ENCODE measurements around the gene BOC. TPM values are rescaled to one million over a fixed set of nuclear protein-coding genes. Genes with fewer than 3 reads are reported as not detected.

BOC gene
- total and polyA plus RNA-seq, 2 donors from 2014 or later, result 6.1 to 22.2 TPM

DNA sequence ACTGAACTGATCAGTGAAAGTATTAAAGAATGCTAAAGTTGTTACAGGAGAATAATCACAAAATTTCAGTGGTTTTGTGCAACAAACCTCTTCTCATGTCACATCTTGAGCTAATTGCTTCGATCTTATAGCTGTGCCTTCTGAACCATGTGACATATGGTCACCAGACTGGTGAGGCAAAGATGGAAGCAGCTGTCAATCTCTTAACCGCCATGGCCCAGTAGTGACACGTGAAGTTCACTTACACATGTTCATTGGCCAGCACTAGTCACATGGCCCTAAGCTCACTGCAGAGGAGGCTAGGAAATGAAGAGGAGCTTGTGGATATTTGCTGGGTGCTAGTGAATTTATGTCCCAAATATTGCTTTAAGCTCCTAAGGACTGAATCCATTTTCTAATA lies 32.5 kb downstream of the BOC start:
- no peak overlapping the region for H3K27ac ChIP-seq (ENCODE audit: low read depth in 2 of 2, low read length in 2 of 2)

DNA sequence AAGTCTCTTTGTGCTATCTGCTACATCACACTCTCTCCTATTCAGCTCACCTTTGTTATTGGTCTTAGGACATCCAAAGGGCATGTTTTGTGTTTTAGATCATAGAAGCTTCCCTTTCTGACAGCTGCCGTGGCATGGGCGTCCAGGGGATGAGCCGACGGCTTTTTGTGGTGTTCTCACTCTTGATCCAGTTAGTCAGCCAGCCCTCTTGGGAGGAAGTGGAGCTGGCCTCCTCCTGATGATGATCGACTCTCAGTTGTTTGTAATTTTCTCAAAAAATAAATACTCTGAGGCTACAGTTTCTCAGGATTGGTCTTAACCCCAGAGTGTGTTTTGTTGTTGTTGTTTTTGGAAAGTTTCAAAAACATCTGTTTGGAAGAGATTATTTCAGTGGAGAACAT lies 34.4 kb downstream of the BOC start:
- H3K9me3 ChIP-seq (ENCODE audit: control insufficient read depth in 2 of 3, insufficient read depth in 1 of 3, low read length in 3 of 3), result no peaks in the 10 kb centered on the region
- peak overlapping the region; percentile 10 to 24 for H3K27ac ChIP-seq (ENCODE audit: low read depth in 2 of 2, low read length in 2 of 2)
- no peak overlapping the region for H3K9ac ChIP-seq (ENCODE audit: low read length in 3 of 3)
- intact Hi-C loops (cut with DNase I), result no loop called here
- H3K36me3 ChIP-seq (ENCODE audit: control insufficient read depth in 2 of 3, insufficient read depth in 3 of 3, low read length in 3 of 3), result peaks cover 0 to 5% (median 0%) of the 10 kb centered on the region in 3 donors
- DNase-seq, result no peak
- no peak overlapping the region for H3K4me3 ChIP-seq (ENCODE audit: low read length in 3 of 3)
- TF ChIP-seq, protein P1, sequence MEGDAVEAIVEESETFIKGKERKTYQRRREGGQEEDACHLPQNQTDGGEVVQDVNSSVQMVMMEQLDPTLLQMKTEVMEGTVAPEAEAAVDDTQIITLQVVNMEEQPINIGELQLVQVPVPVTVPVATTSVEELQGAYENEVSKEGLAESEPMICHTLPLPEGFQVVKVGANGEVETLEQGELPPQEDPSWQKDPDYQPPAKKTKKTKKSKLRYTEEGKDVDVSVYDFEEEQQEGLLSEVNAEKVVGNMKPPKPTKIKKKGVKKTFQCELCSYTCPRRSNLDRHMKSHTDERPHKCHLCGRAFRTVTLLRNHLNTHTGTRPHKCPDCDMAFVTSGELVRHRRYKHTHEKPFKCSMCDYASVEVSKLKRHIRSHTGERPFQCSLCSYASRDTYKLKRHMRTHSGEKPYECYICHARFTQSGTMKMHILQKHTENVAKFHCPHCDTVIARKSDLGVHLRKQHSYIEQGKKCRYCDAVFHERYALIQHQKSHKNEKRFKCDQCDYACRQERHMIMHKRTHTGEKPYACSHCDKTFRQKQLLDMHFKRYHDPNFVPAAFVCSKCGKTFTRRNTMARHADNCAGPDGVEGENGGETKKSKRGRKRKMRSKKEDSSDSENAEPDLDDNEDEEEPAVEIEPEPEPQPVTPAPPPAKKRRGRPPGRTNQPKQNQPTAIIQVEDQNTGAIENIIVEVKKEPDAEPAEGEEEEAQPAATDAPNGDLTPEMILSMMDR (IDR thresholded peaks at IDR 0.05; ENCODE audit: borderline replicate concordance, extremely low read depth, insufficient read depth), result no peak
- no peak for FAIRE-seq
- no peaks in the 10 kb centered on the region for H3K27me3 ChIP-seq (ENCODE audit: control insufficient read depth, insufficient read depth, low read length)
- H3K4me1 ChIP-seq (ENCODE audit: control insufficient read depth in 2 of 3, insufficient read depth in 2 of 3, low read depth in 1 of 3, low read length in 3 of 3), result peaks cover 0 to 15% (median 2%) of the 10 kb centered on the region in 3 donors

More for the DNA sequence above, 32.5 kb downstream of the BOC start:
- TF ChIP-seq, protein P1 (IDR thresholded peaks at IDR 0.05; ENCODE audit: borderline replicate concordance, extremely low read depth, insufficient read depth), result no peak
- H3K4me1 ChIP-seq (ENCODE audit: control insufficient read depth in 2 of 3, insufficient read depth in 2 of 3, low read depth in 1 of 3, low read length in 3 of 3), result peaks cover 0 to 15% (median 2%) of the 10 kb centered on the region in 3 donors
- DNase-seq (no peak), FAIRE-seq (no peak)
- H3K27me3 ChIP-seq (ENCODE audit: control insufficient read depth, insufficient read depth, low read length), result no peaks in the 10 kb centered on the region
- H3K9me3 ChIP-seq (ENCODE audit: control insufficient read depth in 2 of 3, insufficient read depth in 1 of 3, low read length in 3 of 3), result no peaks in the 10 kb centered on the region
- H3K4me3 ChIP-seq (ENCODE audit: low read length in 3 of 3), result no peak overlapping the region
- H3K36me3 ChIP-seq (ENCODE audit: control insufficient read depth in 2 of 3, insufficient read depth in 3 of 3, low read length in 3 of 3), result no peaks in the 10 kb centered on the region
- no peak overlapping the region for H3K9ac ChIP-seq (ENCODE audit: low read length in 3 of 3)
- intact Hi-C loops (cut with DNase I), result no loop called here

- Histone ChIP-seq H3K27me3 (ENCODE audit: control insufficient read depth, insufficient read depth, low read length) (no peaks in the 10 kb centered on the region), H3K27ac (ENCODE audit: low read depth in 2 of 2, low read length in 2 of 2) (peak overlapping the region; percentile 37 to 87), H3K4me1 (ENCODE audit: control insufficient read depth in 2 of 3, insufficient read depth in 2 of 3, low read depth in 1 of 3, low read length in 3 of 3) (peaks cover 0 to 10% (median 2%) of the 10 kb centered on the region in 3 donors), H3K9ac (ENCODE audit: low read length in 3 of 3) (no peak overlapping the region), H3K4me3 (ENCODE audit: low read length in 3 of 3) (no peak overlapping the region), H3K9me3 (ENCODE audit: control insufficient read depth in 2 of 3, insufficient read depth in 1 of 3, low read length in 3 of 3) (no peaks in the 10 kb centered on the region), H3K36me3 (ENCODE audit: control insufficient read depth in 2 of 3, insufficient read depth in 3 of 3, low read length in 3 of 3) (peaks cover 0 to 7% (median 0%) of the 10 kb centered on the region in 3 donors)
- intact Hi-C loops (cut with DNase I), result no loop called here
- TF ChIP-seq, protein P1 (IDR thresholded peaks at IDR 0.05; ENCODE audit: borderline replicate concordance, extremely low read depth, insufficient read depth), result no peak
- FAIRE-seq (no peak), DNase-seq (no peak)
Measured at GRCh38 chr3:113247068-113247467, 35.7 kb downstream of the BOC start.

All from kidney (tissue), 14 donors.